Psoas muscle (tissue), 8 donors: ENCODE data around the gene NIPBL. TPM values are rescaled to one million over a fixed set of nuclear protein-coding genes. Genes with fewer than 3 reads are reported as not detected.

Experiments used
- ATAC-seq, 4 donors: fragments of 200-7000 bp; cut with Tn5 transposase; one replicate each; pipeline ENCODE4 v1.9.1; 2020; ENCODE audit warnings: moderate library complexity in 3 of 4, mild to moderate bottlenecking in 2 of 4
- DNase-seq, 2 donors: peaks; one replicate each; pipeline ENCODE4 v3.0.0-alpha.2; 2020
- H3K27ac ChIP-seq: fragments of 200-600 bp; one replicate; pipeline ENCODE4 v1.8.0; 2022
- H3K27me3 ChIP-seq, 3 donors: fragments of 200-600 bp in 1 of 3; one replicate each; pipeline versions ENCODE4 v1.6.1 to v1.8.0; 2013 to 2022; ENCODE audit warnings: low read length in 2 of 3, mild to moderate bottlenecking in 2 of 3, moderate library complexity in 1 of 3; ENCODE audit not compliant: insufficient read depth in 3 of 3
- H3K36me3 ChIP-seq, 2 donors: fragments of 200-600 bp in 1 of 2; one replicate each; pipeline versions ENCODE4 v1.6.1 to v1.8.0; 2013 to 2022; ENCODE audit warnings: low read depth in 1 of 2, mild to moderate bottlenecking in 1 of 2, moderate library complexity in 1 of 2; ENCODE audit not compliant: insufficient read depth in 1 of 2
- H3K4me1 ChIP-seq: fragments of 200-600 bp; one replicate; pipeline ENCODE4 v1.8.0; 2022
- H3K4me3 ChIP-seq: fragments of 200-600 bp; one replicate; pipeline ENCODE4 v1.8.0; 2022; ENCODE audit warnings: mild to moderate bottlenecking
- H3K9me3 ChIP-seq: fragments of 200-600 bp; one replicate; pipeline ENCODE4 v1.8.0; 2022
- WGBS, 3 donors: extraction: QIAGEN DNeasy Blood & Tissue Kit; methylation state at CpG; one replicate each; pipeline versions ENCODE4 v1.1.6 to v1.1.7; 2013; 5-methylcytosine and 5-hydroxymethylcytosine counted together
- intact Hi-C, 2 donors: fragments of 100-400 bp; cut with DNase I; formaldehyde crosslinking; loops; one replicate each; pipeline versions ENCODE4 v1.11.0 to v1.14.2; 2022
- polyA plus RNA-seq, 3 donors: library from polyadenylated mRNA; stranded (reverse); fragments of 200-250 nt; gene quantifications; one replicate each; pipeline ENCODE4 v1.2.3, GENCODE V29; 2013
- total RNA-seq, 4 donors: library from RNA; stranded (reverse); fragmentation: NEBNext Ultra II Directional in 2 of 4; extraction: Animal tissue kit (Norgen Biotek cat#: 25700) in 2 of 4; gene quantifications; one replicate each; pipeline versions ENCODE4 v1.2.1 to v1.2.4, GENCODE V29; 2021 to 2023
- TF ChIP-seq, protein P1 (sequence below): fragments of 200-600 bp; IDR thresholded peaks from one replicate; pipeline ENCODE4 v1.8.0; 2022; ENCODE audit warnings: antibody characterized with exemption
- donor health status: healthy with polysubstance abuse.
- donor health status: DM: no; HTN: no; CAD: no; lungs with moderate emphysema.
- donor health status: Bipolar disorder and iron deficiency.
- donor health status: healthy.
- donor health status: DM: yes; HTN: yes; CAD: no.
- donor health status: DM: no; HTN: no; CAD: no.
- donor health status: DM: no; HTN: no; CAD: no.
- donor health status: DM: yes; HTN: yes; CAD: no.

The NIPBL gene
- total and polyA plus RNA-seq, 7 donors: 12.5 to 51.4 (median 38.1) TPM

GRCh38 chr5:36965179-36965578 is 88.6 kb downstream of the NIPBL start:
- TF ChIP-seq, protein P1, sequence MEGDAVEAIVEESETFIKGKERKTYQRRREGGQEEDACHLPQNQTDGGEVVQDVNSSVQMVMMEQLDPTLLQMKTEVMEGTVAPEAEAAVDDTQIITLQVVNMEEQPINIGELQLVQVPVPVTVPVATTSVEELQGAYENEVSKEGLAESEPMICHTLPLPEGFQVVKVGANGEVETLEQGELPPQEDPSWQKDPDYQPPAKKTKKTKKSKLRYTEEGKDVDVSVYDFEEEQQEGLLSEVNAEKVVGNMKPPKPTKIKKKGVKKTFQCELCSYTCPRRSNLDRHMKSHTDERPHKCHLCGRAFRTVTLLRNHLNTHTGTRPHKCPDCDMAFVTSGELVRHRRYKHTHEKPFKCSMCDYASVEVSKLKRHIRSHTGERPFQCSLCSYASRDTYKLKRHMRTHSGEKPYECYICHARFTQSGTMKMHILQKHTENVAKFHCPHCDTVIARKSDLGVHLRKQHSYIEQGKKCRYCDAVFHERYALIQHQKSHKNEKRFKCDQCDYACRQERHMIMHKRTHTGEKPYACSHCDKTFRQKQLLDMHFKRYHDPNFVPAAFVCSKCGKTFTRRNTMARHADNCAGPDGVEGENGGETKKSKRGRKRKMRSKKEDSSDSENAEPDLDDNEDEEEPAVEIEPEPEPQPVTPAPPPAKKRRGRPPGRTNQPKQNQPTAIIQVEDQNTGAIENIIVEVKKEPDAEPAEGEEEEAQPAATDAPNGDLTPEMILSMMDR: no peak
- Histone ChIP-seq H3K27me3 (no peaks in the 10 kb centered on the region), H3K36me3 (peaks cover 2 to 95% of the 10 kb centered on the region in 2 donors), H3K4me3 (no peak overlapping the region), H3K27ac (no peak overlapping the region), H3K9me3 (no peaks in the 10 kb centered on the region), H3K4me1 (no peaks in the 10 kb centered on the region)
- 97 to 100% (median 99%) methylated on average over 1 of the region's 1 CpG for WGBS, 3 donors
- no peak for ATAC-seq
- no peak for DNase-seq
- intact Hi-C loops: no loop called here

DNA sequence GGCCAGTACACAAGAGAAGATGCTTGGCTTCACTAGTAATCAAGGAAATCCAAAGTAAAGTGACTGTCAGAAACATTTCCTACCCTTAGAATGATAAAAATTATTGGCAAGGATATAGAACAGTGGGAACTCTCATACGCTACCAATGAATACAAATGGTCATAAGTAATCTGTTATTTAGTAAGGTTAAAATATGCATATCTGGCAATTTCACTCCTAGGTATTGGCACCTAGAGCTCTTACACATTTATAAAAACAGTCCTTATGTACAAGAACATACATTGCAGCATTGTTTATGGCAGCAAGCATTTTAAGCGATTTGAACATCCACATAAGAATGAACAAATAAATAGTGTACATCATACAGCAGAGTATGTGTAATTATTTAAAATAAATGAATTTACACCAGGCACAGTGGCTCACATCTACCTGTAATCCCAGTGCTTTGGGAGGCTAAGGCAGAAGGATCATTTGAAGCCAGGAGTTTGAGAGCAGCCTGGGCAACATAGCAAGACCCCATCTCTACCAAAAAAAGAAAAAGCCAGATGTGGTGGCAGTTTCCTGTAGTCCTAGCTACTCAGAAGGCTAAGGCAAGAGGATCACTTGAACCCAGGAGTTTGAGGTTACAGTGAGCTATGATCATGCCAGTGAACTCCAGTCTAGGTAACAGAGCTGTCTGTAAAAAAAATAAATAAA is 93.3 kb downstream of the NIPBL start:
- no peak overlapping the region for H3K27ac ChIP-seq
- intact Hi-C loops: no loop called here
- TF ChIP-seq, protein P1: no peak
- H3K4me3 ChIP-seq: no peak overlapping the region
- no peaks in the 10 kb centered on the region for H3K4me1 ChIP-seq
- H3K36me3 ChIP-seq: peaks cover 2 to 96% of the 10 kb centered on the region in 2 donors
- H3K9me3 ChIP-seq: no peaks in the 10 kb centered on the region
- H3K27me3 ChIP-seq: no peaks in the 10 kb centered on the region
- ATAC-seq: no peak
- WGBS, 3 donors: 97 to 99% (median 99%) methylated on average over 2 of the region's 2 CpGs
- no peak for DNase-seq

DNA sequence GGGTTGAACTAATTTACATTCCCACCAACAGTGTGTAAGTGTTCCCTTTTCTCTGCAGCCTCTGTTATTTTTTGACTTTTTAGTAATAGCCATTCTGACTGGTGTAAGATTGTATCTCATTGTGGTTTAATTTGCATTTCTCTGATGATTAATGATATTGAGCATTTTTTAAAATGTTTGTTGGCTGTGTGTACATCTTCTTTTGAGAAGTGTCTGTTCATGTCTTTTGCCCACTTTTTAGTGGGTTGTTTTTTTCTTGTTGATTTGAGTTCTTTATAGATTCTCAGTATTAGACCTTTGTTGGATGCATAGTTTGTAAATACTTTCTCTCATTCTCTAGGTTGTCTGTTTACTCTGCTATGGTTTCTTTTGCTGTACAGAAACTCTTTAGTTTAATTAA is 101.6 kb downstream of the NIPBL start:
- no peak overlapping the region for H3K4me3 ChIP-seq
- peaks cover 8% of the 10 kb centered on the region for H3K9me3 ChIP-seq
- TF ChIP-seq, protein P1: no peak
- DNase-seq: no peak
- H3K4me1 ChIP-seq: peaks cover under 1% of the 10 kb centered on the region
- no peak for ATAC-seq
- peaks cover 4 to 36% of the 10 kb centered on the region in 2 donors for H3K36me3 ChIP-seq
- no peak overlapping the region for H3K27ac ChIP-seq
- intact Hi-C loops: no loop called here
- H3K27me3 ChIP-seq: no peaks in the 10 kb centered on the region

DNA sequence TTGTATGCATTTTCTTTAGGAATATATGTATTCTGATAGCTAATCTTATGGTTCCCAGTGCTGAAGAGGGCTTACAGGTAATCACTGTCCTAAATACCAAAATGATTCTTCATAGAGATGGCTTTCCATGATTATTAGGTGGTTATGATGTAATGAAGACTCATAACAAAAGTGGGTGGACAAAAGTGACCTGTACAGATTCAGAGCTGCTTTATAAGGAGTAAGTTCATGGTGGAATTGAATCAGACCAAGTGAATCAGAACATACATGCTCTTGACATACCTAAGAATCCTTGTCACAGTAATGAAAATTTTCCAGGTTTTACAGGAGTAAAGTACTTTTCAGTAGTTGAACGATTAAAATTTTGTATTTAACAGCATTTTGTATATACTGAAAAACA is 105.6 kb downstream of the NIPBL start:
- peaks cover 8% of the 10 kb centered on the region for H3K9me3 ChIP-seq
- ATAC-seq (no peak), DNase-seq (no peak)
- H3K27ac ChIP-seq: no peak overlapping the region
- intact Hi-C loops: no loop called here
- H3K4me3 ChIP-seq: no peak overlapping the region
- WGBS, 3 donors: 96 to 100% (median 97%) methylated on average over 1 of the region's 1 CpG
- H3K27me3 ChIP-seq: no peaks in the 10 kb centered on the region
- H3K4me1 ChIP-seq: peaks cover 4% of the 10 kb centered on the region
- H3K36me3 ChIP-seq: peaks cover 0 to 20% of the 10 kb centered on the region in 2 donors
- TF ChIP-seq, protein P1: no peak

GRCh38 chr5:36985387-36985786 is 108.8 kb downstream of the NIPBL start:
- WGBS, 3 donors: 97% methylated on average over 10 of the region's 10 CpGs
- H3K4me3 ChIP-seq: no peak overlapping the region
- H3K27me3 ChIP-seq: no peaks in the 10 kb centered on the region
- H3K27ac ChIP-seq: no peak overlapping the region
- TF ChIP-seq, protein P1: no peak
- intact Hi-C loops: no loop called here
- H3K36me3 ChIP-seq: peaks cover 0 to 20% of the 10 kb centered on the region in 2 donors
- ATAC-seq (no peak), DNase-seq (no peak)
- H3K9me3 ChIP-seq: no peaks in the 10 kb centered on the region
- peaks cover 4% of the 10 kb centered on the region for H3K4me1 ChIP-seq
